GM23338 (cell line): ENCODE measurements around the gene KCNN2. TPM values are rescaled to one million over a fixed set of nuclear protein-coding genes. Genes with fewer than 3 reads are reported as not detected.

ENCODE experiments used
- CREB1 ChIP-seq: fragments of 250-450 bp; sonication (Bioruptor Pico); IDR thresholded peaks from 2 replicates; pipeline ENCODE4 v1.5.0; 2020; ENCODE audit warnings: low read depth, mild to moderate bottlenecking, moderate library complexity
- EZH2 ChIP-seq: fragments of 200-600 bp; sonication (generic); IDR thresholded peaks from one replicate; pipeline ENCODE4 v1.8.0; 2017; ENCODE audit warnings: antibody characterized with exemption, mild to moderate bottlenecking, low read depth; ENCODE audit not compliant: unreplicated experiment
- EZH2phosphoT487 ChIP-seq: fragments of 200-600 bp; sonication (generic); IDR thresholded peaks from one replicate; pipeline ENCODE4 v1.8.1; 2018; ENCODE audit warnings: antibody characterized with exemption; ENCODE audit not compliant: unreplicated experiment
- POLR2AphosphoS5 ChIP-seq: IDR thresholded peaks from 2 replicates; pipeline ENCODE4 v1.6.1; 2016; ENCODE audit warnings: antibody characterized with exemption, low read depth
- ZNF114 ChIP-seq: fragments of 250-450 bp; sonication (Bioruptor Pico); IDR thresholded peaks from 2 replicates; pipeline ENCODE4 v1.5.0; 2020; ENCODE audit warnings: mild to moderate bottlenecking, moderate library complexity
- polyA plus RNA-seq: library from polyadenylated mRNA; unstranded; fragments of >200 nt; fragmentation: Nextera tagmentation; extraction: Ambion mirVana; gene quantifications from 2 replicates; pipeline ENCODE4 v1.2.1, GENCODE V29; 2016
- total RNA-seq: library from RNA; depleted of rRNA; stranded (reverse); fragments of >200 nt; shearing (Covaris generic); gene quantifications from 2 replicates; pipeline ENCODE4 v1.2.3, GENCODE V29; 2014
- TF ChIP-seq, protein P1 (sequence below): fragments of 250-450 bp; sonication (Bioruptor Pico); IDR thresholded peaks from 2 replicates; pipeline ENCODE4 v1.5.0; 2020; ENCODE audit warnings: mild to moderate bottlenecking, moderate library complexity
- TF ChIP-seq, protein P2 (sequence below), 2 experiments: fragments of 200-600 bp in 1 of 2; sonication (generic) in 1 of 2; conservative IDR thresholded peaks; 2 replicates each; pipeline versions ENCODE4 v1.5.1 to v1.6.1; 2016 to 2017; ENCODE audit warnings: antibody characterized with exemption in 2 of 2, low read depth in 2 of 2, mild to moderate bottlenecking in 2 of 2, moderate library complexity in 1 of 2
- TF ChIP-seq, protein P3 (sequence below): IDR thresholded peaks from 2 replicates; pipeline ENCODE4 v1.6.1; 2016; ENCODE audit warnings: antibody characterized with exemption
- TF ChIP-seq, protein P4 (sequence below): IDR thresholded peaks from one replicate; pipeline ENCODE4 v1.6.1; 2018; ENCODE audit warnings: antibody characterized with exemption; ENCODE audit not compliant: unreplicated experiment

Gene KCNN2
- total and polyA plus RNA-seq, 2 experiments from 2014 or later: 14.7 to 15.9 TPM

DNA sequence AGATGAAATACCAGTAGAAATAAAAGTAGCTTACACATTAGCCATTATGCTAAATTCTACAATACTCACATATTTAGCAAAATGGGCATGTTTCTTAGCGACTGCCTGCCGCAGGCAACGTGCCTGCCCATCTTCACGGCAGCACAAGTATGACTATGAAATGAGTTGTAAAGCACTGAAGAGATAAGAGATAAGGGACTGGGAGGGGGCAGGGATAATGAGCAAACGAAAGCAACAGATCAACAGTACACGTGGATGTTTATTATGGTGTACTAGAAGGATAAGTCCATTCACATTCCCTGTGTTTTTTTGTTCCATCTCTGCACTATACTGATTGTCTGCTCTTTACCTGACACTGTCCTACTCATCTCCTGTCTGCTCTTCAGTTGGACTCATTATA, 44.1 kb upstream of the KCNN2 start (continued):
- TF ChIP-seq, protein P1, sequence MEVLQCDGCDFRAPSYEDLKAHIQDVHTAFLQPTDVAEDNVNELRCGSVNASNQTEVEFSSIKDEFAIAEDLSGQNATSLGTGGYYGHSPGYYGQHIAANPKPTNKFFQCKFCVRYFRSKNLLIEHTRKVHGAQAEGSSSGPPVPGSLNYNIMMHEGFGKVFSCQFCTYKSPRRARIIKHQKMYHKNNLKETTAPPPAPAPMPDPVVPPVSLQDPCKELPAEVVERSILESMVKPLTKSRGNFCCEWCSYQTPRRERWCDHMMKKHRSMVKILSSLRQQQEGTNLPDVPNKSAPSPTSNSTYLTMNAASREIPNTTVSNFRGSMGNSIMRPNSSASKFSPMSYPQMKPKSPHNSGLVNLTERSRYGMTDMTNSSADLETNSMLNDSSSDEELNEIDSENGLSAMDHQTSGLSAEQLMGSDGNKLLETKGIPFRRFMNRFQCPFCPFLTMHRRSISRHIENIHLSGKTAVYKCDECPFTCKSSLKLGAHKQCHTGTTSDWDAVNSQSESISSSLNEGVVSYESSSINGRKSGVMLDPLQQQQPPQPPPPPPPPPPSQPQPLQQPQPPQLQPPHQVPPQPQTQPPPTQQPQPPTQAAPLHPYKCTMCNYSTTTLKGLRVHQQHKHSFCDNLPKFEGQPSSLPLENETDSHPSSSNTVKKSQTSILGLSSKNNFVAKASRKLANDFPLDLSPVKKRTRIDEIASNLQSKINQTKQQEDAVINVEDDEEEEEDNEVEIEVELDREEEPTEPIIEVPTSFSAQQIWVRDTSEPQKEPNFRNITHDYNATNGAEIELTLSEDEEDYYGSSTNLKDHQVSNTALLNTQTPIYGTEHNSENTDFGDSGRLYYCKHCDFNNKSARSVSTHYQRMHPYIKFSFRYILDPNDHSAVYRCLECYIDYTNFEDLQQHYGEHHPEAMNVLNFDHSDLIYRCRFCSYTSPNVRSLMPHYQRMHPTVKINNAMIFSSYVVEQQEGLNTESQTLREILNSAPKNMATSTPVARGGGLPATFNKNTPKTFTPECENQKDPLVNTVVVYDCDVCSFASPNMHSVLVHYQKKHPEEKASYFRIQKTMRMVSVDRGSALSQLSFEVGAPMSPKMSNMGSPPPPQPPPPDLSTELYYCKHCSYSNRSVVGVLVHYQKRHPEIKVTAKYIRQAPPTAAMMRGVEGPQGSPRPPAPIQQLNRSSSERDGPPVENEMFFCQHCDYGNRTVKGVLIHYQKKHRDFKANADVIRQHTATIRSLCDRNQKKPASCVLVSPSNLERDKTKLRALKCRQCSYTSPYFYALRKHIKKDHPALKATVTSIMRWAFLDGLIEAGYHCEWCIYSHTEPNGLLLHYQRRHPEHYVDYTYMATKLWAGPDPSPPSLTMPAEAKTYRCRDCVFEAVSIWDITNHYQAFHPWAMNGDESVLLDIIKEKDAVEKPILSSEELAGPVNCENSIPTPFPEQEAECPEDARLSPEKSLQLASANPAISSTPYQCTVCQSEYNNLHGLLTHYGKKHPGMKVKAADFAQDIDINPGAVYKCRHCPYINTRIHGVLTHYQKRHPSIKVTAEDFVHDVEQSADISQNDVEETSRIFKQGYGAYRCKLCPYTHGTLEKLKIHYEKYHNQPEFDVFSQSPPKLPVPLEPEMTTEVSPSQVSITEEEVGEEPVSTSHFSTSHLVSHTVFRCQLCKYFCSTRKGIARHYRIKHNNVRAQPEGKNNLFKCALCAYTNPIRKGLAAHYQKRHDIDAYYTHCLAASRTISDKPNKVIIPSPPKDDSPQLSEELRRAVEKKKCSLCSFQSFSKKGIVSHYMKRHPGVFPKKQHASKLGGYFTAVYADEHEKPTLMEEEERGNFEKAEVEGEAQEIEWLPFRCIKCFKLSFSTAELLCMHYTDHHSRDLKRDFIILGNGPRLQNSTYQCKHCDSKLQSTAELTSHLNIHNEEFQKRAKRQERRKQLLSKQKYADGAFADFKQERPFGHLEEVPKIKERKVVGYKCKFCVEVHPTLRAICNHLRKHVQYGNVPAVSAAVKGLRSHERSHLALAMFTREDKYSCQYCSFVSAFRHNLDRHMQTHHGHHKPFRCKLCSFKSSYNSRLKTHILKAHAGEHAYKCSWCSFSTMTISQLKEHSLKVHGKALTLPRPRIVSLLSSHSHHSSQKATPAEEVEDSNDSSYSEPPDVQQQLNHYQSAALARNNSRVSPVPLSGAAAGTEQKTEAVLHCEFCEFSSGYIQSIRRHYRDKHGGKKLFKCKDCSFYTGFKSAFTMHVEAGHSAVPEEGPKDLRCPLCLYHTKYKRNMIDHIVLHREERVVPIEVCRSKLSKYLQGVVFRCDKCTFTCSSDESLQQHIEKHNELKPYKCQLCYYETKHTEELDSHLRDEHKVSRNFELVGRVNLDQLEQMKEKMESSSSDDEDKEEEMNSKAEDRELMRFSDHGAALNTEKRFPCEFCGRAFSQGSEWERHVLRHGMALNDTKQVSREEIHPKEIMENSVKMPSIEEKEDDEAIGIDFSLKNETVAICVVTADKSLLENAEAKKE (CRISPR knock-in tag): no peak
- TF ChIP-seq, protein P2, sequence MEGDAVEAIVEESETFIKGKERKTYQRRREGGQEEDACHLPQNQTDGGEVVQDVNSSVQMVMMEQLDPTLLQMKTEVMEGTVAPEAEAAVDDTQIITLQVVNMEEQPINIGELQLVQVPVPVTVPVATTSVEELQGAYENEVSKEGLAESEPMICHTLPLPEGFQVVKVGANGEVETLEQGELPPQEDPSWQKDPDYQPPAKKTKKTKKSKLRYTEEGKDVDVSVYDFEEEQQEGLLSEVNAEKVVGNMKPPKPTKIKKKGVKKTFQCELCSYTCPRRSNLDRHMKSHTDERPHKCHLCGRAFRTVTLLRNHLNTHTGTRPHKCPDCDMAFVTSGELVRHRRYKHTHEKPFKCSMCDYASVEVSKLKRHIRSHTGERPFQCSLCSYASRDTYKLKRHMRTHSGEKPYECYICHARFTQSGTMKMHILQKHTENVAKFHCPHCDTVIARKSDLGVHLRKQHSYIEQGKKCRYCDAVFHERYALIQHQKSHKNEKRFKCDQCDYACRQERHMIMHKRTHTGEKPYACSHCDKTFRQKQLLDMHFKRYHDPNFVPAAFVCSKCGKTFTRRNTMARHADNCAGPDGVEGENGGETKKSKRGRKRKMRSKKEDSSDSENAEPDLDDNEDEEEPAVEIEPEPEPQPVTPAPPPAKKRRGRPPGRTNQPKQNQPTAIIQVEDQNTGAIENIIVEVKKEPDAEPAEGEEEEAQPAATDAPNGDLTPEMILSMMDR (conservative IDR thresholded peaks at IDR 0.05; ENCODE audit: low read depth in 2 of 2): no peak
- TF ChIP-seq CREB1 (CRISPR knock-in tag) (no peak), EZH2 (no peak), POLR2AphosphoS5 (no peak), ZNF114 (CRISPR knock-in tag) (no peak), EZH2phosphoT487 (no peak)
- TF ChIP-seq, protein P3, sequence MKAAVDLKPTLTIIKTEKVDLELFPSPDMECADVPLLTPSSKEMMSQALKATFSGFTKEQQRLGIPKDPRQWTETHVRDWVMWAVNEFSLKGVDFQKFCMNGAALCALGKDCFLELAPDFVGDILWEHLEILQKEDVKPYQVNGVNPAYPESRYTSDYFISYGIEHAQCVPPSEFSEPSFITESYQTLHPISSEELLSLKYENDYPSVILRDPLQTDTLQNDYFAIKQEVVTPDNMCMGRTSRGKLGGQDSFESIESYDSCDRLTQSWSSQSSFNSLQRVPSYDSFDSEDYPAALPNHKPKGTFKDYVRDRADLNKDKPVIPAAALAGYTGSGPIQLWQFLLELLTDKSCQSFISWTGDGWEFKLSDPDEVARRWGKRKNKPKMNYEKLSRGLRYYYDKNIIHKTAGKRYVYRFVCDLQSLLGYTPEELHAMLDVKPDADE: no peak
- TF ChIP-seq, protein P4, sequence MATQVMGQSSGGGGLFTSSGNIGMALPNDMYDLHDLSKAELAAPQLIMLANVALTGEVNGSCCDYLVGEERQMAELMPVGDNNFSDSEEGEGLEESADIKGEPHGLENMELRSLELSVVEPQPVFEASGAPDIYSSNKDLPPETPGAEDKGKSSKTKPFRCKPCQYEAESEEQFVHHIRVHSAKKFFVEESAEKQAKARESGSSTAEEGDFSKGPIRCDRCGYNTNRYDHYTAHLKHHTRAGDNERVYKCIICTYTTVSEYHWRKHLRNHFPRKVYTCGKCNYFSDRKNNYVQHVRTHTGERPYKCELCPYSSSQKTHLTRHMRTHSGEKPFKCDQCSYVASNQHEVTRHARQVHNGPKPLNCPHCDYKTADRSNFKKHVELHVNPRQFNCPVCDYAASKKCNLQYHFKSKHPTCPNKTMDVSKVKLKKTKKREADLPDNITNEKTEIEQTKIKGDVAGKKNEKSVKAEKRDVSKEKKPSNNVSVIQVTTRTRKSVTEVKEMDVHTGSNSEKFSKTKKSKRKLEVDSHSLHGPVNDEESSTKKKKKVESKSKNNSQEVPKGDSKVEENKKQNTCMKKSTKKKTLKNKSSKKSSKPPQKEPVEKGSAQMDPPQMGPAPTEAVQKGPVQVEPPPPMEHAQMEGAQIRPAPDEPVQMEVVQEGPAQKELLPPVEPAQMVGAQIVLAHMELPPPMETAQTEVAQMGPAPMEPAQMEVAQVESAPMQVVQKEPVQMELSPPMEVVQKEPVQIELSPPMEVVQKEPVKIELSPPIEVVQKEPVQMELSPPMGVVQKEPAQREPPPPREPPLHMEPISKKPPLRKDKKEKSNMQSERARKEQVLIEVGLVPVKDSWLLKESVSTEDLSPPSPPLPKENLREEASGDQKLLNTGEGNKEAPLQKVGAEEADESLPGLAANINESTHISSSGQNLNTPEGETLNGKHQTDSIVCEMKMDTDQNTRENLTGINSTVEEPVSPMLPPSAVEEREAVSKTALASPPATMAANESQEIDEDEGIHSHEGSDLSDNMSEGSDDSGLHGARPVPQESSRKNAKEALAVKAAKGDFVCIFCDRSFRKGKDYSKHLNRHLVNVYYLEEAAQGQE: no peak
